ENCODE results near the gene CCDC82.

The CCDC82 gene

DNA sequence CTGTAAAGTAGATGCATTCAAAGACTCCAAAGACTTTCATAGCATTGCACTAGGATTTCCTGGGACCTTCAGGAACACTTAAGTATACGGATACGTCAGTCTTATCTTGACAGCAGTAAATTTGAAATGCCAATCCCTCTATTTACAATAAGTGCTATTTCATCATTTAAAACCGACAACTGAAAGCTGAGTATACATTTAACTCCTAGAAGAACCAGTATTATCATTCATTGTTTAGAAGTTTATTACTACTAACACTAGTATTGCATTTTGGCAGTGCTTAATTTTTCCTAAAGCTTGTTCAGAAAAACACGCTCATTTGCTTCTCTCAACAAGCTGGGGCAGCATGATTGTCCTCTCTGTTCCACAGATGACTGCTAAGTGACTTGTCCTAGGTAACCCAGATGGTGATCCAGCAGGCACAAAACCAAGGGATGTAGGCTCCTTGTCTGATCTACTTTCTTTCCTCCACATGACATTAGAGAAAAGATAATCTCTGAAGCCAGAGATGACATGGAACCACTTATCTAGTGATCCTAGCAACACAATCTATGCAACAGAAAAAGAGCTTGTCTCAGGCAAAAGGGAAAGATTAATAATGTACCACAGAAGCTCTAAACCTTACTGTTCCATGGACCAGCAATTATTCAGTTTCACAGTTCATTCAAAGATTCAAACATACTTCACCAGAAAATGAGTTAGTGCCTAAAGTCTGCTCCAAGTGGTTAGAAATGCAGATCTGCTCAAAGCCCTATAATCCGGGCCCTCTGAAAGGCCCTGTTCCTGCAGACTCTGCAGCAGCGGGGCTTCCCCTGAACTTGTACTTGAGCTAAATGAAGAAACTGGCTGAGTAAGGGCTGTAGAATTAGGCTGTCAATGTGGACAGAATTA, 51.9 kb downstream of the CCDC82 start:
- peak; percentile 54 for DNase-seq (ENCODE audit: low read depth)
- peak overlapping the region; percentile 63 for H3K4me3 ChIP-seq (ENCODE audit: low read length)
- TF ChIP-seq, protein P1, sequence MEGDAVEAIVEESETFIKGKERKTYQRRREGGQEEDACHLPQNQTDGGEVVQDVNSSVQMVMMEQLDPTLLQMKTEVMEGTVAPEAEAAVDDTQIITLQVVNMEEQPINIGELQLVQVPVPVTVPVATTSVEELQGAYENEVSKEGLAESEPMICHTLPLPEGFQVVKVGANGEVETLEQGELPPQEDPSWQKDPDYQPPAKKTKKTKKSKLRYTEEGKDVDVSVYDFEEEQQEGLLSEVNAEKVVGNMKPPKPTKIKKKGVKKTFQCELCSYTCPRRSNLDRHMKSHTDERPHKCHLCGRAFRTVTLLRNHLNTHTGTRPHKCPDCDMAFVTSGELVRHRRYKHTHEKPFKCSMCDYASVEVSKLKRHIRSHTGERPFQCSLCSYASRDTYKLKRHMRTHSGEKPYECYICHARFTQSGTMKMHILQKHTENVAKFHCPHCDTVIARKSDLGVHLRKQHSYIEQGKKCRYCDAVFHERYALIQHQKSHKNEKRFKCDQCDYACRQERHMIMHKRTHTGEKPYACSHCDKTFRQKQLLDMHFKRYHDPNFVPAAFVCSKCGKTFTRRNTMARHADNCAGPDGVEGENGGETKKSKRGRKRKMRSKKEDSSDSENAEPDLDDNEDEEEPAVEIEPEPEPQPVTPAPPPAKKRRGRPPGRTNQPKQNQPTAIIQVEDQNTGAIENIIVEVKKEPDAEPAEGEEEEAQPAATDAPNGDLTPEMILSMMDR (conservative IDR thresholded peaks at IDR 0.05; ENCODE audit: low read length) = no peak

DNA sequence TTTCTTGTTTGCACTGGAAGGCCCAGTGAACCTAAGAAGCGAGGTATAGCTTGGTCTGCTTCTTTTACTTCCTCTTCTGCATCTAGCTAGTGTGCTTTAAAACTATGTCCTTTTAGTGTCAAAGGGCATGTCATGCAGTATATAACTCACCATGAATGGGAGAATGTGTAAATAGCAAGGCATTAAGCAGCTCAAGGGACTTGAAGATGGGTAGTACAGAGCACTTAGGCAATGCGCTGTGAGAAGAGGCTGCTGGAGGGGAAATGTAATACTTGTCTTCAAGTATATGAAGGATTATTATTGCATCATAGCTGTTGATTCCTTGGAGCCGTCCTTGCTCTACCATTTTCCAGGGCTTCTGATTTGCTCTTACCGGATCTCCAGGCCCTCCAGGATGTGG, 54.3 kb downstream of the CCDC82 start:
- DNase-seq (ENCODE audit: low read depth) = no peak
- TF ChIP-seq, protein P1 (conservative IDR thresholded peaks at IDR 0.05; ENCODE audit: low read length) = no peak
- no peak overlapping the region for H3K4me3 ChIP-seq (ENCODE audit: low read length)

DNA sequence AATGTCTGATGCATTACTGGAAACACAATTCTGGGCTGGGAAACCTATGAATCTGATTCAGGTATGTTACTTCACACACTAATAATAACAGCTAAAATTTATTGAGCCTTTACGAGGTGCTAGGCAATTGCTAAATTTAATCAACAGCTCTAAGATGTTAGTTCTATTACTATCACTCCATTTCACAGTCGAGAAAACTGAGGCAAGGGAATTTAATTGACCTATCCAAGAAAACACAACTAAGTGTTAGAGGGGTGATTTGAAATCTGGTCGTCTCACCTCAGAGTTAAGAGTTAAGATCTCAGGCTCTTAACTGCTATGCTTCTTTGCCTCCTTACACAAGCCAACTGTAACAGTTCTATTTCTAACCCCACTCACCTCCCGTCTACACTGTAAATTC, 55.5 kb downstream of the CCDC82 start:
- no peak for DNase-seq (ENCODE audit: low read depth)
- TF ChIP-seq, protein P1 (conservative IDR thresholded peaks at IDR 0.05; ENCODE audit: low read length) = no peak
- H3K4me3 ChIP-seq (ENCODE audit: low read length) = no peak overlapping the region

DNA sequence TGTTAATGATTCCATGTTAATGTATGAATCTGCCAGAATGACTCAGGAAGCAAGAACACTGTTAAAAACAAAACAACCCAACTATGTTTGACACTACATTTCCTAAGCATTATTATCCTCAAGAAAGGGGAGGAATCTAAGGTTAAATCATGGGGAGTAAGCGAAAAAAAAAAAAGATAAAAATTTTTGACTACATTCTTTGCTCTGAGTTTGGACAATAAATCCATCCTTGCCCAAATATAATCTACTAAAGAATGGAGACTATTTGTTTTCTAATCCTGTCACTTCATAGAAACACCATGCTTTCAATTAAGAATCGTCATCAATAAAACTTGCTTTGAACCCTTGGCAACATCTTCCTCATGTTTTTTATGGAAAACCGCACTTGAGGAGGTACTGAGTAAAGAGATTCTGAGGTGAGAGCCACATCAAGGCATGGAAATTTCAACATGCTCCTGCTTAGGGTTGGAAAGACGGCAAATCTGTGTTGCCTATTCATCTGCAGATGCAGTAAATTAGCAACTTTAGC, 56.5 kb downstream of the CCDC82 start:
- no peak overlapping the region for H3K4me3 ChIP-seq (ENCODE audit: low read length)
- TF ChIP-seq, protein P1 (conservative IDR thresholded peaks at IDR 0.05; ENCODE audit: low read length) = no peak

DNA sequence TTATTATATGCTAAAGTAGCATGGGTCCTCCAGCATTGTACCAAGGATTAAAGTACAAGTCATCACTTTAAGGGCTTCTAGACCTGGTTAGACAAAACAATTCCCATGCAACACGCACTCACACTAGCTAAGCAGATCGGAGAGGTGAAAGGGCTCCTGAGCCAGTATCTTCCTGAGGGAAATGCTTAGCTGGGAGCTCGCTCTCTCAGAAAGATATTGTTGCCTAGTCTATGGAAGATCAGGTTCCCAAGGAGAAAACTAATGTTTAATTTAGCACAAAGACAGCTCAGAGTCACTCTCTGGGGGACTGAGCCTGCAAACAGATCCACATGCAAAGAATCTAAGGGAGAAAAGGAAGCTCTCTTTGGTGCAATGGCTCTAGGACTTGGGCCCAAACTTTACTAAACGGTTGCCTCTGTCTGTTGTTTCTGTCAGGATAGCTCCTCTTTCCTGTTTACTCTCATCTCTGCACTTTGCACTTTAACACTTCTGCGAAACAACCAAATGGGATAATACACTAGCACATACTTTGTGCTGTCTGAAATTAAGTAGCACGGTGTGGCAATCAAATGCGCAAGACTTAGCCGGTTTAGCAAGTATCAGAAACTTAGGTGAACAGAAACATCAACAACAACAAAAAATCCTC, 57.5 kb downstream of the CCDC82 start:
- TF ChIP-seq, protein P1 (conservative IDR thresholded peaks at IDR 0.05; ENCODE audit: low read length) = no peak
- no peak overlapping the region for H3K4me3 ChIP-seq (ENCODE audit: low read length)
- no peak for DNase-seq (ENCODE audit: low read depth)

More for the DNA sequence above, 56.5 kb downstream of the CCDC82 start:
- peak; percentile 95 for DNase-seq (ENCODE audit: low read depth)

DNA sequence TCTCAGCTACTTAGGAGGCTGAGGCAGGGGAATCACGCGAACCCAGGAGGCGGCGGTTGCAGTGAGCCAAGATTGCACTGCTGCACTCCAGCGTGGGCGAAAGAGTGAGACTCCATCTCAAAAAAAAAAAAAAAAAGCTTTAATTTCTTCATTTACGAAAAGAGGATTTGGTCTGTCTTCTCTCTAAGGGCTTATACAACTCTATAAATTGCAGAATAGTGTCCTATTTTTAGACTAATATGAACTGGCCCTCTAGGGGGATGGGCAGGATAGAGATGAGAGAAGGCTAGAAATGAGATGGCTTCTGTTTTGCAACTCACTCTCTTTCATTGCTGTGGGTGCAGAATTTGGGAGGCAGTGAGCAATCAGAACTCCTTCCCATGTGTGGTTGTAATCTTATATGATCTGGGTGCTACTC, 58.0 kb downstream of the CCDC82 start:
- H3K4me3 ChIP-seq (ENCODE audit: low read length) = no peak overlapping the region
- DNase-seq (ENCODE audit: low read depth) = no peak
- TF ChIP-seq, protein P1 (conservative IDR thresholded peaks at IDR 0.05; ENCODE audit: low read length) = no peak
